ENCODE results near the gene LRRC32. TPM values are rescaled to one million over a fixed set of nuclear protein-coding genes. Genes with fewer than 3 reads are reported as not detected.

The LRRC32 gene
- total and polyA plus RNA-seq, 9 of the 15 experiments (the other 6 are each of a cell fraction or from before 2014, with no cell fraction given): 0.10 to 0.50 (median 0.19) TPM; not detected in 5

- WGBS (ENCODE audit: insufficient coverage, low coverage, missing lambda C conversion rate): 60% methylated on average over 7 of the region's 7 CpGs
- ATAC-seq (no peak), FAIRE-seq (no peak), DNase-seq (ENCODE audit: extremely low read depth in 1 of 4, low spot score in 3 of 4) (no peak)
- no peak overlapping the region for H3K9ac ChIP-seq (ENCODE audit: insufficient read depth in 1 of 2, low read depth in 2 of 2, low read length in 2 of 2)
- no peak overlapping the region for H2AFZ ChIP-seq (ENCODE audit: low read depth, low read length)
- H3K4me2 ChIP-seq (ENCODE audit: insufficient read depth, low read length): no peak overlapping the region
- H3K9me1 ChIP-seq (ENCODE audit: control insufficient read depth, insufficient read depth, low read length): no peaks in the 10 kb centered on the region
- H4K20me1 ChIP-seq (replicated peaks; ENCODE audit: control insufficient read depth, insufficient read depth, low read length): no peaks in the 10 kb centered on the region
- in situ Hi-C loops (cut with MboI) (no loop called here), intact Hi-C loops (cut with micrococcal nuclease) (no loop called here)
- peaks cover 14 to 30% of the 10 kb centered on the region in 2 experiments; a peak in 4 of 5 replicates for H3K4me1 ChIP-seq (replicated peaks in 1 of 2; ENCODE audit: control insufficient read depth in 2 of 2, insufficient read depth in 2 of 2, low read length in 2 of 2)
- H3K27me3 ChIP-seq (ENCODE audit: control insufficient read depth in 2 of 2, insufficient read depth in 2 of 2, low read length in 2 of 2): no peaks in the 10 kb centered on the region
- TF ChIP-seq ZNF609 (CRISPR knock-in tag; IDR thresholded peaks at IDR 0.05; ENCODE audit: borderline replicate concordance): no peak
- TF ChIP-seq ZBTB8A (IDR thresholded peaks at IDR 0.05; ENCODE audit: partially characterized antibody): no peak
- peak; percentile 81 for TF ChIP-seq SPI1 (IDR thresholded peaks at IDR 0.05; ENCODE audit: borderline replicate concordance, low read depth, low read length)
- H3K36me3 ChIP-seq (ENCODE audit: control insufficient read depth, insufficient read depth, low read length): no peaks in the 10 kb centered on the region
- H3K79me2 ChIP-seq (ENCODE audit: control insufficient read depth, insufficient read depth, low read length): no peaks in the 10 kb centered on the region
- no peaks in the 10 kb centered on the region; the same call in 1 of the 2 replicates for H3K9me3 ChIP-seq (replicated peaks; ENCODE audit: control insufficient read depth, insufficient read depth, low read depth, low read length)
- BruUV-seq (replicated peaks): no TSS peak
- POLR2A ChIA-PET: interaction anchor here (0.6 kb wide), 1 partner anchor 1366 kb away, joined by 3 read pairs; no protein-coding TSS in a partner anchor
- no peak overlapping the region for H3K4me3 ChIP-seq
- H3K27ac ChIP-seq (ENCODE audit: extremely low read depth, low read depth, low read length): no peak overlapping the region
- CTCF ChIA-PET (ENCODE audit: low intra/inter-chr PET ratio): no interaction called here
Observed at GRCh38 chr11:76627606-76628005, 42.9 kb downstream of the LRRC32 start.
